Measurements from ENCODE around the gene HDAC4. TPM values are rescaled to one million over a fixed set of nuclear protein-coding genes. Genes with fewer than 3 reads are reported as not detected.

The HDAC4 gene
- total RNA-seq, 2 donors from 2014 or later = 9.3 to 139 TPM

GRCh38 chr2:239169311-239170048 lies 231.3 kb downstream of the HDAC4 start:
- TF ChIP-seq POLR2A (IDR thresholded peaks at IDR 0.05) = no peak
- TF ChIP-seq, protein P1, sequence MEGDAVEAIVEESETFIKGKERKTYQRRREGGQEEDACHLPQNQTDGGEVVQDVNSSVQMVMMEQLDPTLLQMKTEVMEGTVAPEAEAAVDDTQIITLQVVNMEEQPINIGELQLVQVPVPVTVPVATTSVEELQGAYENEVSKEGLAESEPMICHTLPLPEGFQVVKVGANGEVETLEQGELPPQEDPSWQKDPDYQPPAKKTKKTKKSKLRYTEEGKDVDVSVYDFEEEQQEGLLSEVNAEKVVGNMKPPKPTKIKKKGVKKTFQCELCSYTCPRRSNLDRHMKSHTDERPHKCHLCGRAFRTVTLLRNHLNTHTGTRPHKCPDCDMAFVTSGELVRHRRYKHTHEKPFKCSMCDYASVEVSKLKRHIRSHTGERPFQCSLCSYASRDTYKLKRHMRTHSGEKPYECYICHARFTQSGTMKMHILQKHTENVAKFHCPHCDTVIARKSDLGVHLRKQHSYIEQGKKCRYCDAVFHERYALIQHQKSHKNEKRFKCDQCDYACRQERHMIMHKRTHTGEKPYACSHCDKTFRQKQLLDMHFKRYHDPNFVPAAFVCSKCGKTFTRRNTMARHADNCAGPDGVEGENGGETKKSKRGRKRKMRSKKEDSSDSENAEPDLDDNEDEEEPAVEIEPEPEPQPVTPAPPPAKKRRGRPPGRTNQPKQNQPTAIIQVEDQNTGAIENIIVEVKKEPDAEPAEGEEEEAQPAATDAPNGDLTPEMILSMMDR (IDR thresholded peaks at IDR 0.05) = no peak
- no peak overlapping the region for H3K27ac ChIP-seq
- ATAC-seq = no peak
- no peaks in the 10 kb centered on the region for H3K27me3 ChIP-seq
- peak in 1 of 4 donors; percentile 7 for DNase-seq
- no peaks in the 10 kb centered on the region for H3K36me3 ChIP-seq (replicated peaks in 1 of 2; ENCODE audit: insufficient read depth in 1 of 2, low read depth in 2 of 2)
- H3K4me3 ChIP-seq = no peak overlapping the region
- no peaks in the 10 kb centered on the region for H3K4me1 ChIP-seq
- intact Hi-C loops (cut with DNase I) = no loop called here
- 94% methylated on average over 18 to 27 of the region's 27 CpGs for WGBS, 2 donors
- peaks cover 0 to 10% (median 0%) of the 10 kb centered on the region in 3 donors for H3K9me3 ChIP-seq

- DNase-seq (peak in 1 of 4 donors; percentile 8), ATAC-seq (no peak)
- no peaks in the 10 kb centered on the region for H3K36me3 ChIP-seq (replicated peaks in 1 of 2; ENCODE audit: insufficient read depth in 1 of 2, low read depth in 2 of 2)
- peaks cover 0 to 10% (median 0%) of the 10 kb centered on the region in 3 donors for H3K9me3 ChIP-seq
- H3K4me1 ChIP-seq = no peaks in the 10 kb centered on the region
- no peak overlapping the region for H3K27ac ChIP-seq
- no peak overlapping the region for H3K4me3 ChIP-seq
- intact Hi-C loops (cut with DNase I) = no loop called here
- 94 to 95% methylated on average over 22 of the region's 22 CpGs for WGBS, 2 donors
- H3K27me3 ChIP-seq = no peaks in the 10 kb centered on the region
- TF ChIP-seq POLR2A (IDR thresholded peaks at IDR 0.05) = no peak
- TF ChIP-seq, protein P1 (IDR thresholded peaks at IDR 0.05) = no peak
Measured at GRCh38 chr2:239168575-239168974, 232.2 kb downstream of the HDAC4 start.

DNA sequence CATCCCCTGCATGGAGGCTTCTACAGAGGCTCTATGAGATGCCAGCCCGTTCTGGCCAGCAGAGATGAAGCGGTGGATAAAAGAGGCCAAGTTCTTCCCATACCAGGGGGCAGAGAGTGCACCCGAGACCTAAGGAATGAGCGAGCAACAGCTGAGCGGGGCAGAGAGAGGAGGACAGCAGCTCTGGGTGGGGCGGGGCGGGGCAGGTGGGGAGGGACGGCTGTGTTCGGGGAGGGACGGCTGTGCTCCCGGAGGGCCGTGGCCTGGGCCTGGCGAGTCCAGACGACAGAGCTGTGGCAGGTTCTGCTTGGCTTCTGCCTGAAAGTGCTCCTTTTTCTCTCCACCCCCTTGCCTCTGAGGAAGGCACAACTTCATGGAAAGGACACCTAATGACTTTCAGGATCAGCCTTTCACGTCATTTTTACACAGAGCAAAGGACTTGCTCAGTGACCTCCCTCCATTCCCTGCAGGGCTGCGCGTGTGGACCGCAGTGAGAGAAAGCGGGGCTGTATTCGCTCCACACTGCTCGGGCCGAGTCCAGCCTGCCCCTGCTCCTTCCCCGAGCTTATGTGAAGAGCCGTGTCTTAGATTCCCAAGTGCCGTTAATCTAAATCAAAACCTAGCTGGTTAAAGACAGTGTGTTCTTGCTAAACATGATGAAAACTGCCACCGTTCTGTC lies 232.9 kb downstream of the HDAC4 start:
- peaks cover 0 to 10% (median 0%) of the 10 kb centered on the region in 3 donors for H3K9me3 ChIP-seq
- TF ChIP-seq, protein P1 (IDR thresholded peaks at IDR 0.05) = no peak
- no peak for TF ChIP-seq POLR2A (IDR thresholded peaks at IDR 0.05)
- H3K4me3 ChIP-seq = no peak overlapping the region
- H3K36me3 ChIP-seq (replicated peaks in 1 of 2; ENCODE audit: insufficient read depth in 1 of 2, low read depth in 2 of 2) = peaks cover 0 to 5% of the 10 kb centered on the region in 2 donors
- no peak for ATAC-seq
- no peak overlapping the region for H3K27ac ChIP-seq
- intact Hi-C loops (cut with DNase I) = no loop called here
- H3K4me1 ChIP-seq = no peaks in the 10 kb centered on the region
- H3K27me3 ChIP-seq = no peaks in the 10 kb centered on the region
- 96 to 97% methylated on average over 26 of the region's 26 CpGs for WGBS, 2 donors
- peak in 1 of 4 donors; percentile 2 for DNase-seq

GRCh38 chr2:239167011-239167673 lies 233.7 kb downstream of the HDAC4 start:
- Histone ChIP-seq H3K27ac (no peak overlapping the region), H3K36me3 (replicated peaks in 1 of 2; ENCODE audit: insufficient read depth in 1 of 2, low read depth in 2 of 2) (peaks cover 0 to 5% of the 10 kb centered on the region in 2 donors), H3K9me3 (peaks cover 0 to 10% (median 0%) of the 10 kb centered on the region in 3 donors), H3K4me1 (no peaks in the 10 kb centered on the region), H3K4me3 (no peak overlapping the region), H3K27me3 (no peaks in the 10 kb centered on the region)
- DNase-seq (peak in 1 of 4 donors; percentile 3), ATAC-seq (no peak)
- 89 to 92% methylated on average over 15 of the region's 15 CpGs for WGBS, 2 donors
- TF ChIP-seq, protein P1 (IDR thresholded peaks at IDR 0.05) = no peak
- TF ChIP-seq POLR2A (IDR thresholded peaks at IDR 0.05) = no peak
- intact Hi-C loops (cut with DNase I) = no loop called here
